ENCODE results near the gene MINDY1.

DNA sequence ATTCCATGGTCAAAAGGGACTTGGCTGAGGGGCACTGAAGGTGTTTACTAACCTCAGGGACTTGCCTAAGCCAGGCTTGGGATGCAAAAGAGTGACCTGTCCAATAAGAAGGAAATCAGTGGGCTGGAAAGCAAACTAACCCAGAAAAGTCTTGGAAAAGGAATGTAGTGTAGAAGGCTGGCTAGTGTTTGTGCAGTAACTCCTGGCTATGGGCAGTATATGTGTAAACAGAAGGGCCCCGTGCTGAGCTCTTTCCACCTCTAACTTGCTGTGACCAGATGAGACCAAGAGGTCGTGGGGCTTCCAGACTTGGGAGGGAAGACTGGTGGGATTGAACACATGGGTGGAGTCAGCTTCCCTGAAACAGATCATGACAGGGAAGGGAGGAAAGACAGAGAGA lies 4.1 kb downstream of the MINDY1 start:
- TF ChIP-seq, protein P1, sequence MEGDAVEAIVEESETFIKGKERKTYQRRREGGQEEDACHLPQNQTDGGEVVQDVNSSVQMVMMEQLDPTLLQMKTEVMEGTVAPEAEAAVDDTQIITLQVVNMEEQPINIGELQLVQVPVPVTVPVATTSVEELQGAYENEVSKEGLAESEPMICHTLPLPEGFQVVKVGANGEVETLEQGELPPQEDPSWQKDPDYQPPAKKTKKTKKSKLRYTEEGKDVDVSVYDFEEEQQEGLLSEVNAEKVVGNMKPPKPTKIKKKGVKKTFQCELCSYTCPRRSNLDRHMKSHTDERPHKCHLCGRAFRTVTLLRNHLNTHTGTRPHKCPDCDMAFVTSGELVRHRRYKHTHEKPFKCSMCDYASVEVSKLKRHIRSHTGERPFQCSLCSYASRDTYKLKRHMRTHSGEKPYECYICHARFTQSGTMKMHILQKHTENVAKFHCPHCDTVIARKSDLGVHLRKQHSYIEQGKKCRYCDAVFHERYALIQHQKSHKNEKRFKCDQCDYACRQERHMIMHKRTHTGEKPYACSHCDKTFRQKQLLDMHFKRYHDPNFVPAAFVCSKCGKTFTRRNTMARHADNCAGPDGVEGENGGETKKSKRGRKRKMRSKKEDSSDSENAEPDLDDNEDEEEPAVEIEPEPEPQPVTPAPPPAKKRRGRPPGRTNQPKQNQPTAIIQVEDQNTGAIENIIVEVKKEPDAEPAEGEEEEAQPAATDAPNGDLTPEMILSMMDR (IDR thresholded peaks at IDR 0.05) = no peak
- TF ChIP-seq POLR2A (IDR thresholded peaks at IDR 0.05) = no peak

All from tibial nerve (tissue), 3 donors.